ENCODE results near the gene EDNRA. TPM values are rescaled to one million over a fixed set of nuclear protein-coding genes. Genes with fewer than 3 reads are reported as not detected.

EDNRA gene
- total RNA-seq, 1 donor from 2014 or later, result 5.8 TPM

- Mint-ChIP-seq H3K36me3 (ENCODE audit: low read depth) (no peaks in the 10 kb centered on the region), H3K4me1 (peaks cover 4% of the 10 kb centered on the region), H3K27ac (ENCODE audit: unreplicated experiment) (no peak overlapping the region), H3K9me3 (no peaks in the 10 kb centered on the region), H3K4me3 (no peak overlapping the region), H3K27me3 (ENCODE audit: low read depth) (no peaks in the 10 kb centered on the region)
- TF ChIP-seq CTCF (conservative IDR thresholded peaks at IDR 0.05), result peak; percentile 87
- DNase-seq (ENCODE audit: low read depth, low spot score), result peak; percentile 33
Measured at GRCh38 chr4:147518846-147519767, 38.2 kb downstream of the EDNRA start.

- Mint-ChIP-seq H3K27me3 (ENCODE audit: low read depth) (no peaks in the 10 kb centered on the region), H3K4me1 (no peaks in the 10 kb centered on the region), H3K27ac (ENCODE audit: unreplicated experiment) (no peak overlapping the region), H3K36me3 (ENCODE audit: low read depth) (peaks cover 2% of the 10 kb centered on the region), H3K9me3 (no peaks in the 10 kb centered on the region), H3K4me3 (no peak overlapping the region)
- no peak for TF ChIP-seq CTCF (conservative IDR thresholded peaks at IDR 0.05)
- DNase-seq (ENCODE audit: low read depth, low spot score), result no peak
Measured at GRCh38 chr4:147524601-147525000, 43.7 kb downstream of the EDNRA start.

- no peak for DNase-seq (ENCODE audit: low read depth, low spot score)
- H3K36me3 Mint-ChIP-seq (ENCODE audit: low read depth), result peaks cover 2% of the 10 kb centered on the region
- no peaks in the 10 kb centered on the region for H3K9me3 Mint-ChIP-seq
- H3K4me1 Mint-ChIP-seq, result no peaks in the 10 kb centered on the region
- no peak overlapping the region for H3K4me3 Mint-ChIP-seq
- H3K27ac Mint-ChIP-seq (ENCODE audit: unreplicated experiment), result no peak overlapping the region
- TF ChIP-seq CTCF (conservative IDR thresholded peaks at IDR 0.05), result no peak
- no peaks in the 10 kb centered on the region for H3K27me3 Mint-ChIP-seq (ENCODE audit: low read depth)
Measured at GRCh38 chr4:147525494-147526271, 44.8 kb downstream of the EDNRA start.

GRCh38 chr4:147526272-147526654, 45.4 kb downstream of the EDNRA start:
- Mint-ChIP-seq H3K9me3 (no peaks in the 10 kb centered on the region), H3K36me3 (ENCODE audit: low read depth) (peaks cover 2% of the 10 kb centered on the region), H3K27me3 (ENCODE audit: low read depth) (no peaks in the 10 kb centered on the region), H3K4me1 (no peaks in the 10 kb centered on the region), H3K27ac (ENCODE audit: unreplicated experiment) (no peak overlapping the region), H3K4me3 (no peak overlapping the region)
- DNase-seq (ENCODE audit: low read depth, low spot score), result no peak
- no peak for TF ChIP-seq CTCF (conservative IDR thresholded peaks at IDR 0.05)

GRCh38 chr4:147528054-147528453, 47.2 kb downstream of the EDNRA start:
- no peak for TF ChIP-seq CTCF (conservative IDR thresholded peaks at IDR 0.05)
- H3K4me3 Mint-ChIP-seq, result no peak overlapping the region
- peaks cover 2% of the 10 kb centered on the region for H3K36me3 Mint-ChIP-seq (ENCODE audit: low read depth)
- no peaks in the 10 kb centered on the region for H3K4me1 Mint-ChIP-seq
- no peaks in the 10 kb centered on the region for H3K9me3 Mint-ChIP-seq
- no peaks in the 10 kb centered on the region for H3K27me3 Mint-ChIP-seq (ENCODE audit: low read depth)
- no peak overlapping the region for H3K27ac Mint-ChIP-seq (ENCODE audit: unreplicated experiment)
- DNase-seq (ENCODE audit: low read depth, low spot score), result no peak
